ENCODE measurements around the gene PTPRQ.

- no peak for TF ChIP-seq CTCF (IDR thresholded peaks at IDR 0.05; ENCODE audit: borderline replicate concordance, extremely low read depth, low read length, poor library complexity, severe bottlenecking)
- no peak for TF ChIP-seq EZH2 (IDR thresholded peaks at IDR 0.05; ENCODE audit: borderline replicate concordance, low read depth, low read length, severe bottlenecking)
These were observed 181.9 kb downstream of the PTPRQ start for GRCh38 chr12:80625901-80626300.

Data from DND-41 (cell line).